ENCODE measurements around the gene CCBE1. TPM values are rescaled to one million over a fixed set of nuclear protein-coding genes. Genes with fewer than 3 reads are reported as not detected.

The CCBE1 gene
- total RNA-seq, 2 experiments from 2014 or later, result 0.14 TPM; not detected in 1

- ChIA-PET CTCF (no interaction called here), POLR2A (no interaction called here)
- intact Hi-C loops (cut with DNase I, micrococcal nuclease), result no loop called here
- no peaks in the 10 kb centered on the region for H3K36me3 Mint-ChIP-seq (ENCODE audit: low read depth)
- no peak overlapping the region for H3K4me3 Mint-ChIP-seq
- DNase-seq (no peak), ATAC-seq (no peak)
- no peak overlapping the region for H3K27ac Mint-ChIP-seq
- no peaks in the 10 kb centered on the region for H3K4me1 Mint-ChIP-seq
- peaks cover 3% of the 10 kb centered on the region for H3K27me3 Mint-ChIP-seq
- peaks cover 2% of the 10 kb centered on the region for H3K9me3 Mint-ChIP-seq (ENCODE audit: low read depth)
These were observed 198.6 kb downstream of the CCBE1 start for GRCh38 chr18:59498506-59499086.

DNA sequence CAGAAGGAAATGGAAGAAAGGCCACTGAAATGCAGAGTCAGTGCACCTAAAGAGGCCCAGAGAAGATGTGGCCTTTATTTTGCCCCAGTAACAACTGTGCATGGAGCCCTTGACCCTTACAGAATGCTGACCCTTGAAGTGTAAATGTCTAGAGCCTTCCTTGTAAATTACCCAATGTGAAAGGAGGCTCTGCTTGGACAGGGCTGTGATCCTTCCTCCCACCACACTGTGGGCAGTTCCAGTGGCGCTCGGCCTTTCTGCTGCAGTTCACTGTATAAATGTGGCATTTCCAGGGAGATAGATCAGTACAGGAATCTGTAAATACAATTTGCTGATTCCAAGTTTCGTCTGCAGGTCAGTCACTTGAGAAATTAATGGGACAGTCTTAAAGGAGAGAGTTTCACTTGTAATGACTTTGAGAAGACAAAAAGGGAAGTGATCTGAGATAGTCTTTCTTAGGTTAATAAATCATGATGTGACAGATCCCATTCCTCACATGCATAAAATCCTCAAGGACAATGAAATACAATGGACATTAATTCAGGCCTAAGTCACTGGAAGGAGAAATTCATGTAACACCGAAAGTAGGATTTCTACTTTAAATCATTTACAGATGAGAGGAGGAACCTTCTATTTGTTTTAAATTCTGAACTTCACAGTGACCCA, 204.3 kb downstream of the CCBE1 start:
- H3K4me3 Mint-ChIP-seq, result no peak overlapping the region
- DNase-seq (no peak), ATAC-seq (no peak)
- no peaks in the 10 kb centered on the region for H3K9me3 Mint-ChIP-seq (ENCODE audit: low read depth)
- H3K27ac Mint-ChIP-seq, result no peak overlapping the region
- no peaks in the 10 kb centered on the region for H3K4me1 Mint-ChIP-seq
- peaks cover 2% of the 10 kb centered on the region for H3K27me3 Mint-ChIP-seq
- ChIA-PET CTCF (no interaction called here), POLR2A (no interaction called here)
- intact Hi-C loops (cut with DNase I, micrococcal nuclease), result no loop called here
- H3K36me3 Mint-ChIP-seq (ENCODE audit: low read depth), result no peaks in the 10 kb centered on the region

DNA sequence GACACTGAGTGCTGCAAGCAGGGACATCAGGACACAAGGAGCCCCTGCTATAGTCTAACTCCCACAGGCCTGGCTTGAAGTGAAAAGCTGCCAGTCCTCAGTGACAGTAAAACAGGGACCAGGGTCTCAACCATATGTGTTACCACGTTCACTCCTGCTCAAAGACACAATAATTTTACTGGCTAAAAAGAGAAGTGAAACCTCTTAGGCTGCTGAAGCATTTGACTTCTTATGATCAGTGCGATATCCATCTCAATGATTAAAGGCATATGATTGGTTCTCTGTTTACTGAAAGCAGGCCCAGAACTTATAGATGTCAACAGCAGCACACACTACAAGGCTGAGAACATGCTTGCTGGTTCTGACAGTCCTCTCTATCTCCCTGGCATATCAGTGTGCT, 208.3 kb downstream of the CCBE1 start:
- no peak for ATAC-seq
- intact Hi-C loops (cut with DNase I, micrococcal nuclease), result no loop called here
- POLR2A ChIA-PET, result no interaction called here
- H3K4me1 Mint-ChIP-seq, result no peaks in the 10 kb centered on the region
- no peak for DNase-seq
- no peak overlapping the region for H3K27ac Mint-ChIP-seq
- H3K4me3 Mint-ChIP-seq, result no peak overlapping the region
- H3K9me3 Mint-ChIP-seq (ENCODE audit: low read depth), result no peaks in the 10 kb centered on the region
- H3K27me3 Mint-ChIP-seq, result peaks cover 2% of the 10 kb centered on the region
- CTCF ChIA-PET, result no interaction called here
- no peaks in the 10 kb centered on the region for H3K36me3 Mint-ChIP-seq (ENCODE audit: low read depth)

- Mint-ChIP-seq H3K27ac (no peak overlapping the region), H3K4me3 (no peak overlapping the region)
These were observed 211.8 kb downstream of the CCBE1 start for GRCh38 chr18:59485382-59485781.

GRCh38 chr18:59484561-59485328, 212.5 kb downstream of the CCBE1 start:
- ATAC-seq (no peak), DNase-seq (no peak)
- Mint-ChIP-seq H3K27ac (no peak overlapping the region), H3K36me3 (ENCODE audit: low read depth) (no peaks in the 10 kb centered on the region), H3K4me1 (no peaks in the 10 kb centered on the region), H3K27me3 (peaks cover 2% of the 10 kb centered on the region), H3K9me3 (ENCODE audit: low read depth) (no peaks in the 10 kb centered on the region), H3K4me3 (no peak overlapping the region)
- intact Hi-C loops (cut with DNase I, micrococcal nuclease), result no loop called here
- ChIA-PET CTCF (interaction anchor here (1.4 kb wide), 1 partner anchor 26 kb away, joined by 4 read pairs; no protein-coding TSS in a partner anchor), POLR2A (no interaction called here)

More at GRCh38 chr18:59485382-59485781, 211.8 kb downstream of the CCBE1 start:
- intact Hi-C loops (cut with DNase I, micrococcal nuclease), result no loop called here
- no peak for ATAC-seq
- Mint-ChIP-seq H3K27me3 (no peaks in the 10 kb centered on the region), H3K9me3 (ENCODE audit: low read depth) (no peaks in the 10 kb centered on the region), H3K36me3 (ENCODE audit: low read depth) (no peaks in the 10 kb centered on the region), H3K4me1 (no peaks in the 10 kb centered on the region)
- CTCF ChIA-PET, result interaction anchor here (1.4 kb wide), 1 partner anchor 27 kb away, joined by 4 read pairs; no protein-coding TSS in a partner anchor
- POLR2A ChIA-PET, result no interaction called here
- no peak for DNase-seq

DNA sequence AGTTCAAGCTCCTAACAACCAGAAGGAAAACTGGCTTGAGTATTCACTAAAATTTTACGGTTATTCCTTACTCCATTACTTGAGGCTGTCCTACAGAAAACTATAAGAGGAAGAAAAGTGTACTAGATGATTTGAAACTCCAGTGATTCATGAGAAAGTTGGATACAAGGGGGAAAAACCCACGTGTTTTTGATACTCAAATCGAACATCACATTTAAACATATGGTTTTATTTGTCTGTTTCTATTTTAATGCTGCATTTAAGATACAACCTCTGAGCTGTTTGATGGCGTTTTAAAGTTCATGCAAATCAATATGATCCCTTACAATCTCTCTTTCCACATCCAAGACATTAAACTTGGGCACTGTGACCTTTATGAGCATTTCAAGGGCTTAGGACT, 213.1 kb downstream of the CCBE1 start:
- Mint-ChIP-seq H3K4me1 (no peaks in the 10 kb centered on the region), H3K9me3 (ENCODE audit: low read depth) (no peaks in the 10 kb centered on the region), H3K27me3 (peaks cover 3% of the 10 kb centered on the region), H3K4me3 (no peak overlapping the region), H3K36me3 (ENCODE audit: low read depth) (no peaks in the 10 kb centered on the region), H3K27ac (no peak overlapping the region)
- ATAC-seq, result no peak
- POLR2A ChIA-PET, result interaction anchor here (0.6 kb wide), 1 partner anchor 39 kb away, joined by 8 read pairs; no protein-coding TSS in a partner anchor
- intact Hi-C loops (cut with DNase I, micrococcal nuclease), result no loop called here
- CTCF ChIA-PET, result no interaction called here
- DNase-seq, result no peak

- Mint-ChIP-seq H3K27ac (no peak overlapping the region), H3K36me3 (ENCODE audit: low read depth) (no peaks in the 10 kb centered on the region), H3K4me1 (no peaks in the 10 kb centered on the region), H3K27me3 (peaks cover 4% of the 10 kb centered on the region), H3K9me3 (ENCODE audit: low read depth) (no peaks in the 10 kb centered on the region), H3K4me3 (no peak overlapping the region)
- ChIA-PET POLR2A (no interaction called here), CTCF (no interaction called here)
- ATAC-seq (no peak), DNase-seq (no peak)
- intact Hi-C loops (cut with DNase I, micrococcal nuclease), result no loop called here
These were observed 215.8 kb downstream of the CCBE1 start for GRCh38 chr18:59481436-59481835.

DNA sequence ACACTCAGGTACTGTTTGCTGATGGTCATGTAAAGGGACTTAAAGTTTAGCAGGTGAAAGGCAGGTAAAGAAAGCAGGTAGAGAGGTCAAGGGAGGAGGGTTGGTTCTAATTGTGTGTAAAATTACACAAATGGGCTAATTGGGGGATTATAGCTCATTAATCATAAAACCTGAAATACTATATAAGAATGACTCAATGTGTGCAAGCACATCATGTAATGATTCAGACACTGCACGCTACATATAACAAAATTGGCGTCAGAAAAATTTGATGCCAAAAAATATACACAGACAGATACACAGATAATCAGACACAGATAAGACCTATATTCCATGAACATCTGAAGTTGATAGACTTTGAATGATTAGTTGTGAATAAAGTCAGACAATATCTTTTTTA, 217.4 kb downstream of the CCBE1 start:
- POLR2A ChIA-PET, result no interaction called here
- ATAC-seq (no peak), DNase-seq (no peak)
- Mint-ChIP-seq H3K9me3 (ENCODE audit: low read depth) (no peaks in the 10 kb centered on the region), H3K4me1 (no peaks in the 10 kb centered on the region), H3K27ac (no peak overlapping the region), H3K27me3 (peaks cover 13% of the 10 kb centered on the region), H3K36me3 (ENCODE audit: low read depth) (no peaks in the 10 kb centered on the region), H3K4me3 (no peak overlapping the region)
- CTCF ChIA-PET, result no interaction called here
- intact Hi-C loops (cut with DNase I, micrococcal nuclease), result no loop called here

DNA sequence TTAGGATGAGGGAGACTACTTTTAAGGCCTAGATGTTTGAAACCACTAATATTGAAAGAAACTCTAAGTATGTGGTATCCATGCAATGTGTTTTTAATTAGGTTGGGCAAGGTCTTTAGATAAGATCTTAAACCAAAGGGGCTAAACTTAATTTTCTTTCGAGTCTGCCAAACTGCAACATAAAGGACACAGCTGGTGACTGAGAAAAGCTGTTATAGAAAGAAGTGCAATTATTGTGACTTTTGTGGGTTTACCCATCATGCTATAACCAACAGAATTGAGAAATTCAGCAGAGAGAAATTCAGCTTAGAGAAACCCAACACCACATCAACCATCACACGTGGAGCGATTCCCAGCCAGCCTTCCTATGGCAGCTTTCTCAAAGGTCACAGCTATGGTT, 218.6 kb downstream of the CCBE1 start:
- no peak overlapping the region for H3K4me3 Mint-ChIP-seq
- H3K27ac Mint-ChIP-seq, result no peak overlapping the region
- ATAC-seq, result no peak
- CTCF ChIA-PET, result no interaction called here
- no peak for DNase-seq
- no peaks in the 10 kb centered on the region for H3K36me3 Mint-ChIP-seq (ENCODE audit: low read depth)
- peaks cover 17% of the 10 kb centered on the region for H3K27me3 Mint-ChIP-seq
- intact Hi-C loops (cut with DNase I, micrococcal nuclease), result no loop called here
- peaks cover 4% of the 10 kb centered on the region for H3K9me3 Mint-ChIP-seq (ENCODE audit: low read depth)
- POLR2A ChIA-PET, result no interaction called here
- no peaks in the 10 kb centered on the region for H3K4me1 Mint-ChIP-seq

- ATAC-seq (no peak), DNase-seq (no peak)
- CTCF ChIA-PET, result no interaction called here
- peaks cover 4% of the 10 kb centered on the region for H3K9me3 Mint-ChIP-seq (ENCODE audit: low read depth)
- no peak overlapping the region for H3K4me3 Mint-ChIP-seq
- H3K4me1 Mint-ChIP-seq, result no peaks in the 10 kb centered on the region
- peaks cover 17% of the 10 kb centered on the region for H3K27me3 Mint-ChIP-seq
- no peak overlapping the region for H3K27ac Mint-ChIP-seq
- POLR2A ChIA-PET, result no interaction called here
- intact Hi-C loops (cut with DNase I, micrococcal nuclease), result no loop called here
- no peaks in the 10 kb centered on the region for H3K36me3 Mint-ChIP-seq (ENCODE audit: low read depth)
These were observed 219.4 kb downstream of the CCBE1 start for GRCh38 chr18:59477849-59478248.

DNA sequence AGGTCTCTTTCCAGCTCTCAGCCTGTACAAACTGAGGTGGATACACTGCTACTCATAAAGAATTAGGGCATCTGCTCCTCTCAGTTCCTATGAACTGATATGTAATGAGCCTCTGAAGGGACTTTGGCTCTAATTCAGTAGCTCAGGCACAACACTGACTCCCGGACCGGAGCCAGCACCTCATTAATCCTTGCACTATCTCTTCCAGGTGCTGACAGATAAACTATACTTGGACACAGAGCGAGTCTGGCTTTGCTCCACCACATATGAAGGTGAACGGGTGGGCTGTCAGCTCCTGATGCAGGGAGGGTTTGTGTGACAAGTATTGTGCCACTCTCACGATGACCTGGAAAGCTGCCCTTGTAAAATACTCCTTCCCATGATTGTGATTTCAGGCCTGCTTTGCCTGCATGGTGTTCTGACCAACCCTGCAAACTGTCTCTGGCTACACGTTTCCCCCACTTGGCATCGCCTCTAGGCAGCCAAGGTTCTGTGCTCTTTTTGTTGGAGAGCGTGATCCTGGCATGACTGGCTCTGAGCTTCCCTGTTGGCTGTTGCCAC, 226.6 kb downstream of the CCBE1 start:
- no peaks in the 10 kb centered on the region for H3K4me1 Mint-ChIP-seq
- ChIA-PET POLR2A (no interaction called here), CTCF (interaction anchor here (0.6 to 1.4 kb wide), 4 partner anchors 11 to 179 kb away, joined by 3 to 7 read pairs (median 4); no protein-coding TSS in a partner anchor)
- no peak overlapping the region for H3K27ac Mint-ChIP-seq
- H3K9me3 Mint-ChIP-seq (ENCODE audit: low read depth), result peaks cover 4% of the 10 kb centered on the region
- no peak overlapping the region for H3K4me3 Mint-ChIP-seq
- intact Hi-C loops (cut with DNase I, micrococcal nuclease), result no loop called here
- no peaks in the 10 kb centered on the region for H3K36me3 Mint-ChIP-seq (ENCODE audit: low read depth)
- no peak for DNase-seq
- peaks cover 11% of the 10 kb centered on the region for H3K27me3 Mint-ChIP-seq
- no peak for ATAC-seq
